ENCODE data around the gene TRPM5. TPM values are rescaled to one million over a fixed set of nuclear protein-coding genes. Genes with fewer than 3 reads are reported as not detected.

Gene TRPM5
- total RNA-seq, 4 donors from 2014 or later, result 1.4 to 7.5 (median 4.3) TPM

GRCh38 chr11:2412323-2412722, 32.0 kb downstream of the TRPM5 start:
- intact Hi-C loops (cut with DNase I; ENCODE audit: low total_unique reads) (no loop called here), in situ Hi-C loops (cut with MboI; ENCODE audit: low pct_ligation_motif_present in 1 of 4, low pct_unique_long_range_greater_than_20kb in 1 of 4, low sequenced_read_pairs in 3 of 4) (loop anchor here in 3 of 4 donors (10.0 to 25.0 kb wide), 2 partner anchors 98 to 225 kb away; no protein-coding TSS in a partner anchor)
- Histone ChIP-seq H3K27ac (no peak overlapping the region), H3K9me3 (no peaks in the 10 kb centered on the region), H3K27me3 (peaks cover 25% of the 10 kb centered on the region), H3K4me1 (no peaks in the 10 kb centered on the region), H3K4me3 (no peak overlapping the region), H3K36me3 (no peaks in the 10 kb centered on the region)
- WGBS, 2 donors (ENCODE audit: low coverage in 1 of 2), result 85% methylated on average over 6 of the region's 6 CpGs; no CpG with 5 or more reads in 1 of the 2 donors
- TF ChIP-seq POLR2A (IDR thresholded peaks at IDR 0.05), result no peak
- TF ChIP-seq POLR2AphosphoS5 (IDR thresholded peaks at IDR 0.05), result no peak
- no peak for TF ChIP-seq EP300 (IDR thresholded peaks at IDR 0.05; ENCODE audit: low read depth)
- TF ChIP-seq CTCF (IDR thresholded peaks at IDR 0.05), result no peak
- no peak for DNase-seq

GRCh38 chr11:2411446-2412305, 32.6 kb downstream of the TRPM5 start:
- no peaks in the 10 kb centered on the region for H3K9me3 ChIP-seq
- H3K27ac ChIP-seq, result no peak overlapping the region
- WGBS, 2 donors (ENCODE audit: low coverage in 1 of 2), result 73% methylated on average over 30 of the region's 30 CpGs; no CpG with 5 or more reads in 1 of the 2 donors
- peaks cover 25% of the 10 kb centered on the region for H3K27me3 ChIP-seq
- H3K4me1 ChIP-seq, result no peaks in the 10 kb centered on the region
- in situ Hi-C loops (cut with MboI; ENCODE audit: low pct_ligation_motif_present in 1 of 4, low pct_unique_long_range_greater_than_20kb in 1 of 4, low sequenced_read_pairs in 3 of 4) (loop anchor here in 3 of 4 donors (10.0 to 25.0 kb wide), 2 partner anchors 97 to 224 kb away; no protein-coding TSS in a partner anchor), intact Hi-C loops (cut with DNase I; ENCODE audit: low total_unique reads) (no loop called here)
- no peaks in the 10 kb centered on the region for H3K36me3 ChIP-seq
- H3K4me3 ChIP-seq, result no peak overlapping the region
- TF ChIP-seq POLR2AphosphoS5 (IDR thresholded peaks at IDR 0.05), result no peak
- TF ChIP-seq POLR2A (IDR thresholded peaks at IDR 0.05), result no peak
- no peak for TF ChIP-seq EP300 (IDR thresholded peaks at IDR 0.05; ENCODE audit: low read depth)
- no peak for TF ChIP-seq CTCF (IDR thresholded peaks at IDR 0.05)
- DNase-seq, result no peak

- 77% methylated on average over 7 of the region's 9 CpGs; no CpG with 5 or more reads in 1 of the 2 donors for WGBS, 2 donors (ENCODE audit: low coverage in 1 of 2)
- no peak overlapping the region for H3K4me3 ChIP-seq
- H3K27ac ChIP-seq, result no peak overlapping the region
- no peaks in the 10 kb centered on the region for H3K4me1 ChIP-seq
- no peak for DNase-seq
- no peaks in the 10 kb centered on the region for H3K9me3 ChIP-seq
- peaks cover 25% of the 10 kb centered on the region for H3K27me3 ChIP-seq
- no peaks in the 10 kb centered on the region for H3K36me3 ChIP-seq
- intact Hi-C loops (cut with DNase I; ENCODE audit: low total_unique reads) (no loop called here), in situ Hi-C loops (cut with MboI; ENCODE audit: low pct_ligation_motif_present in 1 of 4, low pct_unique_long_range_greater_than_20kb in 1 of 4, low sequenced_read_pairs in 3 of 4) (loop anchor here in 3 of 4 donors (10.0 to 25.0 kb wide), 2 partner anchors 96 to 223 kb away; no protein-coding TSS in a partner anchor)
- TF ChIP-seq EP300 (IDR thresholded peaks at IDR 0.05; ENCODE audit: low read depth) (no peak), CTCF (IDR thresholded peaks at IDR 0.05) (no peak), POLR2AphosphoS5 (IDR thresholded peaks at IDR 0.05) (no peak), POLR2A (IDR thresholded peaks at IDR 0.05) (no peak)
Measured at GRCh38 chr11:2410616-2411015, 33.7 kb downstream of the TRPM5 start.

- no peak for DNase-seq
- Histone ChIP-seq H3K9me3 (no peaks in the 10 kb centered on the region), H3K36me3 (no peaks in the 10 kb centered on the region), H3K4me3 (no peak overlapping the region), H3K27ac (peak overlapping the region in 1 of 4 donors; percentile 46), H3K27me3 (peaks cover 25% of the 10 kb centered on the region), H3K4me1 (no peaks in the 10 kb centered on the region)
- in situ Hi-C loops (cut with MboI; ENCODE audit: low pct_ligation_motif_present in 1 of 4, low pct_unique_long_range_greater_than_20kb in 1 of 4, low sequenced_read_pairs in 3 of 4) (loop anchor here in 3 of 4 donors (10.0 to 25.0 kb wide), 2 partner anchors 95 to 223 kb away; no protein-coding TSS in a partner anchor), intact Hi-C loops (cut with DNase I; ENCODE audit: low total_unique reads) (no loop called here)
- TF ChIP-seq POLR2A (IDR thresholded peaks at IDR 0.05) (no peak), EP300 (IDR thresholded peaks at IDR 0.05; ENCODE audit: low read depth) (no peak), POLR2AphosphoS5 (IDR thresholded peaks at IDR 0.05) (no peak), CTCF (IDR thresholded peaks at IDR 0.05) (no peak)
- 39% methylated on average over 37 of the region's 42 CpGs; no CpG with 5 or more reads in 1 of the 2 donors for WGBS, 2 donors (ENCODE audit: low coverage in 1 of 2)
Measured at GRCh38 chr11:2409611-2410468, 34.5 kb downstream of the TRPM5 start.

Measured in transverse colon (tissue), 4 donors.